IMR-90 (cell line): ENCODE measurements around the gene UGT1A4. TPM values are rescaled to one million over a fixed set of nuclear protein-coding genes. Genes with fewer than 3 reads are reported as not detected.

Experiments used
- ATAC-seq: fragments of 200-7000 bp; cut with Tn5 transposase; 2 replicates; pipeline ENCODE4 v1.9.1; 2020; ENCODE audit warnings: low read depth, mild to moderate bottlenecking, moderate library complexity
- BruUV-seq: library from RNA; stranded (reverse); fragments of 400-500 nt; replicated peaks from 2 replicates; lab custom pipeline; 2021; lab: Mats Ljungman, UMichigan
- CTCF ChIA-PET: fragments of 300-600 bp; formaldehyde crosslinking; extraction: SDS; loops from one replicate; lab custom pipeline; 2021; ENCODE audit warnings: antibody characterized with exemption; lab: Yijun Ruan, JAX
- POLR2A ChIA-PET: fragments of 300-600 bp; sonication (Branson Sonifier 250); formaldehyde crosslinking; loops from one replicate; lab custom pipeline; 2022; ENCODE audit warnings: antibody characterized with exemption; ENCODE audit not compliant: unreplicated experiment; lab: Charles Lee
- DNase-seq: peaks from one replicate; pipeline ENCODE4 v3.0.0; 2013
- H2AFZ ChIP-seq: replicated peaks from 2 replicates; pipeline ENCODE3; 2013; ENCODE audit warnings: low read length, mild to moderate bottlenecking; ENCODE audit not compliant: poor library complexity
- H2AK5ac ChIP-seq: 2 replicates; pipeline ENCODE4 v1.6.1; 2013; ENCODE audit warnings: low read depth, low read length, inconsistent platforms
- H2AK9ac ChIP-seq: replicated peaks from 2 replicates; pipeline ENCODE3; 2013; ENCODE audit warnings: mild to moderate bottlenecking, low read depth, low read length, moderate library complexity; ENCODE audit not compliant: poor library complexity
- H2BK120ac ChIP-seq: 2 replicates; pipeline ENCODE4 v1.6.1; 2013; ENCODE audit warnings: low read depth, low read length, inconsistent platforms
- H2BK15ac ChIP-seq: 3 replicates; pipeline ENCODE4 v1.6.1; 2013; ENCODE audit warnings: low read depth, low read length, inconsistent platforms
- H2BK20ac ChIP-seq: 2 replicates; pipeline ENCODE4 v1.6.1; 2013; ENCODE audit warnings: low read depth, mild to moderate bottlenecking, inconsistent platforms, low read length, moderate library complexity
- H2BK5ac ChIP-seq: 2 replicates; pipeline ENCODE4 v1.6.1; 2013; ENCODE audit warnings: mild to moderate bottlenecking, low read depth, low read length, inconsistent platforms; ENCODE audit not compliant: poor library complexity, severe bottlenecking
- H3K14ac ChIP-seq: replicated peaks from 2 replicates; pipeline ENCODE4 v1.6.1; 2013; ENCODE audit warnings: low read depth, low read length, inconsistent platforms
- H3K18ac ChIP-seq: 2 replicates; pipeline ENCODE4 v1.6.1; 2013; ENCODE audit warnings: low read depth, low read length, control low read depth
- H3K23ac ChIP-seq: 2 replicates; pipeline ENCODE4 v1.6.1; 2013; ENCODE audit warnings: low read depth, low read length, inconsistent platforms
- H3K27ac ChIP-seq: 2 replicates; pipeline ENCODE4 v1.5.1; 2013; ENCODE audit warnings: mild to moderate bottlenecking, control low read depth, low read length; ENCODE audit not compliant: insufficient read depth
- H3K27me3 ChIP-seq: 2 replicates; pipeline ENCODE4 v1.6.1; 2013; ENCODE audit warnings: low read length; ENCODE audit not compliant: control insufficient read depth, insufficient read depth
- H3K36me3 ChIP-seq: 2 replicates; pipeline ENCODE4 v1.6.1; 2013; ENCODE audit warnings: low read length, mixed read lengths; ENCODE audit not compliant: control insufficient read depth, insufficient read depth
- H3K4ac ChIP-seq: 2 replicates; pipeline ENCODE4 v1.6.1; 2013; ENCODE audit warnings: low read depth, low read length, inconsistent platforms
- H3K4me1 ChIP-seq: 2 replicates; pipeline ENCODE4 v1.6.1; 2013; ENCODE audit warnings: low read length, mixed read lengths; ENCODE audit not compliant: control insufficient read depth, insufficient read depth
- H3K4me2 ChIP-seq: 2 replicates; pipeline ENCODE4 v1.6.1; 2013; ENCODE audit warnings: low read depth, mild to moderate bottlenecking, control low read depth, low read length, moderate library complexity
- H3K4me3 ChIP-seq: 2 replicates; pipeline ENCODE4 v1.5.1; 2013; ENCODE audit warnings: low read depth, mild to moderate bottlenecking, control low read depth, low read length, moderate library complexity; ENCODE audit not compliant: insufficient read depth
- H3K56ac ChIP-seq: 2 replicates; pipeline ENCODE4 v1.6.1; 2013; ENCODE audit warnings: low read length, inconsistent platforms; ENCODE audit not compliant: insufficient read depth; ENCODE audit errors: extremely low read depth
- H3K79me1 ChIP-seq, 2 experiments: 2 replicates each; pipeline ENCODE4 v1.6.1; 2013; ENCODE audit warnings: low read length in 2 of 2, inconsistent platforms in 1 of 2, low read depth in 1 of 2
- H3K9ac ChIP-seq: 2 replicates; pipeline ENCODE4 v1.6.1; 2013; ENCODE audit warnings: low read depth, low read length, control low read depth
- H3K9me1 ChIP-seq: 2 replicates; pipeline ENCODE4 v1.6.1; 2013; ENCODE audit warnings: low read length, inconsistent platforms; ENCODE audit not compliant: insufficient read depth
- H3K9me3 ChIP-seq: 2 replicates; pipeline ENCODE4 v1.6.1; 2013; ENCODE audit warnings: low read length; ENCODE audit not compliant: control insufficient read depth, insufficient read depth
- H4K20me1 ChIP-seq: 2 replicates; pipeline ENCODE4 v1.6.1; 2013; ENCODE audit warnings: low read length, inconsistent platforms; ENCODE audit not compliant: insufficient read depth
- H4K5ac ChIP-seq: 2 replicates; pipeline ENCODE4 v1.6.1; 2013; ENCODE audit warnings: mild to moderate bottlenecking, low read depth, low read length, control low read depth
- H4K8ac ChIP-seq, 2 experiments: 2 replicates each; pipeline ENCODE4 v1.6.1; 2013; ENCODE audit warnings: low read depth in 2 of 2, low read length in 2 of 2, control low read depth in 1 of 2, inconsistent platforms in 1 of 2
- H4K91ac ChIP-seq: 2 replicates; pipeline ENCODE4 v1.6.1; 2013; ENCODE audit warnings: low read depth, low read length, inconsistent platforms; ENCODE audit not compliant: insufficient read depth
- MAFK ChIP-seq: IDR thresholded peaks from 2 replicates; pipeline ENCODE4 v1.6.1; 2012; ENCODE audit warnings: low read depth, low read length, improper control_type of control experiment
- MXI1 ChIP-seq: IDR thresholded peaks from 2 replicates; pipeline ENCODE4 v1.6.1; 2012; ENCODE audit warnings: low read depth, mild to moderate bottlenecking, low read length, moderate library complexity, borderline replicate concordance
- WGBS, 2 experiments: methylation state at CpG; one replicate each; pipeline versions ENCODE4 v1.1.5 to v1.1.7; 2013; ENCODE audit warnings: missing lambda C conversion rate in 2 of 2; ENCODE audit not compliant: insufficient read length in 1 of 2; ENCODE audit errors: extremely low coverage in 2 of 2; 5-methylcytosine and 5-hydroxymethylcytosine counted together
- dilution Hi-C: fragments of 300-500 bp; cut with HindIII; formaldehyde crosslinking; loops from one replicate; pipeline ENCODE4 v1.14.3; 2018; ENCODE audit warnings: low sequenced_read_pairs; ENCODE audit not compliant: unreplicated experiment
- in situ Hi-C: fragments of 300-500 bp; cut with MboI; formaldehyde crosslinking; loops from 3 replicates; pipeline ENCODE4 v1.14.3; 2019; ENCODE audit warnings: low sequenced_read_pairs, inconsistent platforms, mixed read lengths
- intact Hi-C: fragments of 100-400 bp; cut with micrococcal nuclease; formaldehyde crosslinking; loops from 2 replicates; pipeline ENCODE4 v1.10.0; 2022
- polyA plus RNA-seq, 3 experiments: library from polyadenylated mRNA; depleted of rRNA; stranded (reverse); fragments of >200 nt; gene quantifications; 2 replicates each; pipeline ENCODE4 v1.2.3, GENCODE V29; 2012; ENCODE audit warnings: low replicate concordance in 1 of 3
- total RNA-seq: library from RNA; depleted of rRNA; stranded (reverse); fragments of >200 nt; gene quantifications from 2 replicates; pipeline ENCODE4 v1.2.3, GENCODE V29; 2012
- TF ChIP-seq, protein P1 (sequence below): fragments of 150-350 bp; IDR thresholded peaks from 2 replicates; pipeline ENCODE4 v1.6.1; 2017; ENCODE audit warnings: mild to moderate bottlenecking, antibody characterized with exemption, low read length, low read depth

UGT1A4 gene
- total and polyA plus RNA-seq, 2 of the 4 experiments (the other 2 are of a cell fraction), result not detected

DNA sequence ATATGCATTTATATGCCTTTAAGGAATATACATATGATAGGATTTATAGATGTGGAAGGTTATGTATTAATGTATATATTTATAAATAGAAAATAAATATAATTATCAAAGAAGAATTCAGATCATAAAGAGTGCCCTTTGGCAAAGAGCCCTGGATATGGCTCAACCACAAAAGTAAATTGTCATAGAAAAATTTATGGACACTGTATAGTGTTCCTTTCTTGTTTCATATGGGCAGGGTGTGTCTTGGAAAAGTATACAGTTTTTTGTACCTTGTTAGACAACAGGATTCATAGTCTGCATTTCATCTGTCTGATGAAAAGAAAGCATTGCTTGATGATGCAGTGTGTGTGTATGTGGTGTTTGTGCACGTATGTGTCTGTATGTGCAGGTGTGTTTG, 33.9 kb upstream of the UGT1A4 start:
- no peak overlapping the region for H3K9ac ChIP-seq
- no peaks in the 10 kb centered on the region for H4K20me1 ChIP-seq
- no peak overlapping the region for H3K56ac ChIP-seq
- H3K4me1 ChIP-seq, result no peaks in the 10 kb centered on the region
- H3K14ac ChIP-seq, result no peak overlapping the region
- H3K4me2 ChIP-seq, result no peak overlapping the region
- no peak for DNase-seq
- H3K27ac ChIP-seq, result no peak overlapping the region
- no peak overlapping the region for H2BK15ac ChIP-seq
- no peaks in the 10 kb centered on the region for H3K9me3 ChIP-seq
- POLR2A ChIA-PET, result no interaction called here
- no peak overlapping the region for H3K4ac ChIP-seq
- CTCF ChIA-PET, result no interaction called here
- no TSS peak for BruUV-seq
- no peak overlapping the region for H2BK5ac ChIP-seq
- ATAC-seq, result no peak
- TF ChIP-seq MXI1 (no peak), MAFK (no peak)
- TF ChIP-seq, protein P1, sequence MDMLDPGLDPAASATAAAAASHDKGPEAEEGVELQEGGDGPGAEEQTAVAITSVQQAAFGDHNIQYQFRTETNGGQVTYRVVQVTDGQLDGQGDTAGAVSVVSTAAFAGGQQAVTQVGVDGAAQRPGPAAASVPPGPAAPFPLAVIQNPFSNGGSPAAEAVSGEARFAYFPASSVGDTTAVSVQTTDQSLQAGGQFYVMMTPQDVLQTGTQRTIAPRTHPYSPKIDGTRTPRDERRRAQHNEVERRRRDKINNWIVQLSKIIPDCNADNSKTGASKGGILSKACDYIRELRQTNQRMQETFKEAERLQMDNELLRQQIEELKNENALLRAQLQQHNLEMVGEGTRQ, result no peak
- no peak overlapping the region for H3K23ac ChIP-seq
- no peak overlapping the region for H4K5ac ChIP-seq
- no peak overlapping the region for H3K4me3 ChIP-seq
- H2BK20ac ChIP-seq, result no peak overlapping the region
- H2AFZ ChIP-seq, result no peak overlapping the region
- peaks cover 2% of the 10 kb centered on the region for H3K27me3 ChIP-seq
- H3K18ac ChIP-seq, result no peak overlapping the region
- no peak overlapping the region for H4K91ac ChIP-seq
- no peaks in the 10 kb centered on the region for H3K79me1 ChIP-seq
- H3K36me3 ChIP-seq, result no peaks in the 10 kb centered on the region
- no CpG with 5 or more reads among the region's 1 CpG for WGBS, 2 experiments
- H3K9me1 ChIP-seq, result no peaks in the 10 kb centered on the region
- H2BK120ac ChIP-seq, result no peak overlapping the region
- H4K8ac ChIP-seq, result no peak overlapping the region
- in situ Hi-C loops (no loop called here), dilution Hi-C loops (no loop called here), intact Hi-C loops (no loop called here)
- no peak overlapping the region for H2AK5ac ChIP-seq
- no peak overlapping the region for H2AK9ac ChIP-seq
